Erythroblast (primary cell): Measurements from ENCODE around the gene FAM185A.
"Not testable (repeated sequence)": the region's sequence is repeated elsewhere in the genome, so short reads cannot be mapped to it uniquely, and the experiment has no call there.

Experiments used
- DNase-seq, 2 experiments: peaks; one replicate each; lab custom pipeline; 2025; lab: John Stamatoyannopoulos, UW
- POLR2A ChIP-seq: IDR thresholded peaks from 2 replicates; pipeline ENCODE4 v1.6.1; 2011; ENCODE audit warnings: mild to moderate bottlenecking, low read length

FAM185A gene

DNA sequence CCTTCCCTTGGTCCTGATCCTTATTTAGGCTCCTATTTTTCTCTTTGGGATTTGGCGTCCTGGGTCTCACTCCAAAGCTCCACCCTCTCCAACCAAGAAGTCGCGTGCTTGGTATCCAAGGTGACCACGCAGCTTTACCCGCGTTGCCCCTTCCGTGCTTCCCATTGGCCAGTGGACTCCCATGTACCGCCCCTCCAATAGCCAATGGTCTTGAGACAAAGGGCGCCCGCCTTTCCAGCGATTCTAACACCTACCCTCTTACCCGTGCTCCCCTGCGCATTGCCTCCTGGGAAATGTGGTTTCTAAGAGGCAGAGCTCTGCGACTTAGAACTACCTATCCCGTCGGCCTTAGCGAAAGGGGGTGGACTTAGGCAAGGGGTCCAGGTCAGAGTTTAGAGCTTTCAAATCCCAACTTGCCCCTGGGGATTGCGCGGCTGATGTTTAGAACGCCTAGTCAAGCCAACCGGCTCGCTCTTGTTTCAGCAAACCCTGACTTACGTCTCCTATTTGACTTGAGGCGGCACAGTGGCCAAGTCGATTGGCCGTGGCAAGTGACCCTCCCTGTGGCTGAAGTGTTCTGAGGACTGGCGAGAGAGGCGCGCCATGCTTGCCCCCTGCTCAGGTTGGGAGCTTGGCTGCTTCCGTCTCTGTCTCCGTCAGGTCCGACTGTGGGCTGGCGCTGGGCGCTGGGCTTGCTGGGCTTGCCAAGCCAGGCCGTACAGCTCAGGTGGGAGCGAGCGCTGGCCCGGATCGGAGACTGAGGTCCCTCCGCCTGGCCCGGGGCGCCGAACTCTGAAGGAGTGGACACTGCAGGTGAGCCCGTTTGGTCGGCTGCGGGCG lies at the start of gene FAM185A:
Gene FAM185A (plus strand): TSS at position 395 of the 840 bp plus-strand sequence. CDS start 209 bp downstream, at position 604.
- TF ChIP-seq POLR2A: peak; percentile 60
- peak; percentile 99 for DNase-seq

DNA sequence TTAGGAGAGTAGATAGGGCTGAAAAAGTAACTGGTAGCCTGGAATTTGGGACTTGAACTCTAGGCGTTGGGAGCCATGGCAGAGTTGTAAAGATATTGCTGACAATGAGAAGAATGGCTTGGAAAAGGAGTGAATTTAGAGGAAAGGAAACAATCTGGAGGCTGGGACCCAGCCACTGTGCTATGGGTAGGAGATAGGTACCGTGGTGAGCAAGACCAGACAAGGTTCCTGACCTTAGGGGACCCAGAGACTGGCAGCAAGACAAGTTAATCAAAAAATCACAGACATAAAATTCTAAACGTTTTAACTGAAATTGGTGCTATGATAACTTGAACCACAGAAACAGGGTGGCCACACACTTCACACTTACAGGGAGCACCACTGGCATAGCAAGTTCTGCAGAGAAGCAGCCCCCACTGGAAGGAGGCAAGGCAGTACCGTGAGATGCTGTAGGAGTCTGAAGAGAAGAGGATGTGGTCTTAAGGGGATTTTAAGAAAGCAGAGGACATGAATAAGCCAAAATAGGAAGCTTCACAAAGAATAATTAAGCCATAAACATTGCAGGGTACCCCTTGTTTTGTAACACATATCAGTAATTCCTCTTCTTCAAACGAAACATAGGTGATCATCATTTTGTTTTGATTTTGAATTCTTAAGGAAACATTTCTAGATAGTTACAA lies 35.6 kb upstream of the FAM185A start:
- DNase-seq: not testable (repeated sequence)

DNA sequence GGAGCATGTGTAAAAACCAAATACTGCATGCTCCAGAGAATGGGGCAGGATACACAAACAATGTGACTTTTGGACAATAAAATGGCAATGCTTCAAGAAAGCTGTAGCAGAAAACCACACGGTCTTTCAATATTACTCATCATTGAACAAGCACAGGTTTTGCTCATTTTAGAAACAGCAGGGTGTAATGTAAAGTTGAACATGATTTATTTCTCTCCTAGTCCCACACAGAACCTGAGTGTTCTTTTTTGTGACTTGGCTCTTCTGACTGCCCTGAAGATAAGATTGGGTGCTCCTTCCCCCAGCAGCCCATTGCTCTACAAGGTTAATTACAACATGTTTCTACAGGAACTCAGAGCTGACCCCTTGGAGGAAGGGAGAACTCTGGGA lies 35.1 kb upstream of the FAM185A start:
- DNase-seq: not testable (repeated sequence)

DNA sequence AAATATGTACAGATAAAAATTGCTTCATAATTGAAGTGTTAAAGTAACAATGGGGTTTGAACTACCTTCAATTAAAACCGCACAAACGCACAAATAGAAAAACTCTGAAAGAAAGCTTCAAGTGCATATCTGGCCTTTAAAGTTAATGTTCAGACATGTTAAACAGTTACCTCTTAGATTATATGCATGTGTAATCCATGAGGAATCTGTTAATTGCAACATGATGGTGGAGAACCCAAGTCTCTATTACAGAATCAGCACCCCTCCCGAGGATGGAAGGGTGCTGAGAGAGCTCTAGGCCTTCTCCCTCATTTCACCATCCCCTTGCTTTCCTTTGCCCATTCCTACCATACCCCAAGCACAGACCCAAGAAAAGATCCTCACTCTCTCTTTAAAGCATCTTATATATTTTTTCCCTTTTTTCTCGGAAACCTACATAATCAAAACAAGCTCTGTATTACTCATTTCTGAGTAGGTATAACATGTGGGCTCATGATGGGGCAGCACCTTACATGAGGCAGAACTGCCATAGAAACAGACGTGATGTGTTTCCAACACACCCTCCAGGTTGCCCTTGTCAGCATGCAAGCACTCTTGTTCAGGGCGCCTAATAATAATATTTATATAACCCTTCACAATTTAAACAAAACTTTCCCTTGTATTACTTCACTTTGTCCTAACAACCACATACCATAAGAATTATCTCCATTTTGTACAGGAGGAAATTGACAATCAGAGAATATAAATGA lies 33.9 kb upstream of the FAM185A start:
- not testable (repeated sequence) for DNase-seq

DNA sequence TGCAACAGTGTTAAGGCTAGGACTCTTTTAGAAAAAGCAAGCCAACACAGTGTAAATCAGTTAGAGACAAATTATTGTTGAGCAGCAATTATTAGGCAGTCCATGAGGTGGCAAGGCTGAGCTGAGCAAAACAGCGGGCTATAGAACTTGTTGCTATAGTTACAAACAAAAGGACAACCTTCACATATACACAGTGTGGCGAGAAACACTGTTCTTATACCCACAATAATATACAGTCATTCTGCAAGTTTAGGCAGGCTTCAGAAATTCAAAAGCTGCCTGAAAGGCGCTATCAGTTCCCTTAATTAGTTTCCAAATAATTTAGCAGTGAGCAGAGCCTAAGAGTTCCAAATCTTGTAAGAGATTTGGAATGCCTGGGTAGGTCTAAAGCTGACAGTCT lies 33.1 kb upstream of the FAM185A start:
- not testable (repeated sequence) for DNase-seq

DNA sequence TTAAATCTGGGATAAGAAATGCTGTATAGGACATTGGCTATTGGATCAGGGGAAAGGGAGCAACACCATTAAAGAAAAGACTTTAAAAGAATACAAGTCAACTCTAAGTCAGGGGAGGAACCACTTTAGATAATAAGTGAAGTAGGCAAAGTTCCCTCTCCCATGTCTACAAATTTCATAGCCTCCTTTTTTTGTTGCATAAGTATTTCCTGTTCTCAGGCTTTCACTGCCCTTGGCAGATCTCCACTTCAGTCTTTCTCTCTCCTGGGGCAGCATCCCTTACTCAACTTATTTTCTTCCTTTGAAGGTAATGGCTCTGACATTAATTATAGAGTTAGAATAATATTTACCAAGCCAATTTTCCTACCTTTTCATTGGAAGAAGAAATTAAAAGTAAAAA lies 30.3 kb upstream of the FAM185A start:
- not testable (repeated sequence) for DNase-seq

DNA sequence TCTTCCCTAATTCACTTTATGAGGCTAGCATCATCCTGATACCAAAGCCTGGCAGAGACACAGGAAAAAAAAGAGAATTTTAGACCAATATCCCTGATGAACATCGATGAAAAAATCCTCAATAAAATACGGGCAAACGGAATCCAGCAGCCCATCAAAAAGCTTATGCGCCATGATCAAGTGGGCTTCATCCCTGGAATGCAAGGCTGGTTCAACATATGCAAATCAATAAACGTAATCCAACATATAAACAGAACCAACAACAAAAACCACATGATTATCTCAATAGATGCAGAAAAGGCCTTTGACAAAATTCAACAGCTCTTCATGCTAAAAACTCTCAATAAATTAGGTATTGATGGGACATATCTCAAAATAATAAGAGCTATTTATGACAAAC lies 22.6 kb upstream of the FAM185A start:
- not testable (repeated sequence) for DNase-seq

DNA sequence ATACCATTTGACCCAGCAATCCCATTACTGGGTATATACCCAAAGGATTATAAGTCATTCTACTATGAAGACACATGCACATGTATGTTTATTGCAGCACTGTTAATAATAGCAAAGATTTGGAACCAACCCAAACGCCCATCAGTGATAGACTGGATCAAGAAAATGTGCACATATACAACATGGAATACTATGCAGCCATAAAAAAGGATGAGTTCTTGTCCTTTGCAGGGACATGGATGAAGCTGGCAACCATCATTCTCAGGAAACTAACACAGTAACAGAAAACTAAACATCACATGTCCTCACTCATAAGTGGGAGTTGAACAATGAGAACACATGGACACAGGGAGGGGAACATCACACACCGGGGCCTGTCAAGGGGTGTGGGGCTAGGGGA lies 19.1 kb upstream of the FAM185A start:
- DNase-seq: not testable (repeated sequence)

DNA sequence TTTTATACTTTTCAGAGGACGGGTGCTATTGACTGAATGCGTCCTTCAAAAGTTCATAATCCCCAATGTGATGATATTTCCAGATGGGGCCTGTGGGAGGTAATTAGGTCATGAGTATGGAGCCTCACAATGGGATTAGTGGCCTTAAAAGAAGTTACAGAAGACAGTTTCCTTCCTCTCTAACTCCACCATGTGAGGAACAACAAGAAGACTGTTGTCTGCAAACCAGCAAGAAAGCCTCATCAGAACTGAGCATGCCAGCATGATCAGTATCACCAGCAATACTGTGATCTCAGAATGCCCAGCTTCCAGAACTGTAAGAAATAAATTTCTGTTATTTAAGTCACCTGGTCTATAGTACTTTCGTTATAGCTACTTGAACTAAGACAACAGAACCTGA lies 18.4 kb upstream of the FAM185A start:
- not testable (repeated sequence) for DNase-seq

DNA sequence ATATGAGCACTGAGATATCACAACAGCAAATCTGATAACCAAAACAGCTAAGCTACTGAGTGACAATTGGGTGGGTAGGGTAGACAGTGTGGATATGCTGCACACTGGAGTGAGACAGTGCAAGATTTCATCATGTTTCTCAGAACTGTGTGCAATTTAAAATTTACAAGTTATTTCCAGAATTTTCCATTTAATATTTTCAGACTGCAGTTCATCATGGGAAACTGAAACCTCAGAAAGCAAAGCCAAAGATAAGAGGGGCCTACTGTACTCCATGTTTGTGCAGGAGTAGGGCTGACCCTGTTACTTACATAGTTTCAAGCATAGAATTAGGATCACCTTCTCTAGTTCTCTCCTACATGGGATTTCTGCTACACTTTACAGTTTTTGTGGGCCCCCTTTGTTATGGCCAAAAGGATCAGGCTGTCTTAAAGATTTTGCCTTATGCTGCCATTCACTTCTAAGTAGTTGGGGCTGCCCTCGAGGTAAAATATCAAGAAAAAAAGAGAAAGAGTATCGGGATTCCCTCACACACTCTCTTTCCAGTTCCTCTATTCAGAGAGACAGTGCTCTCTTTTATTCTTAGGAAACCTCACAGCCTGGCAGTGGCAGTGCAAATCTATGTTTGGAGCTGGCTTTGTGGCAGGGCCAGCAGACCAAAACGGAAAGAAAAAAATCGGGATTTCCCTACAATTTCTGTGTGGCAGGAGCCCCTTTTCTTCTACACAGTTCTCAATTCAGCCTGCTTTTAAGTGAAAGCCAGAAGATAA lies 6.6 kb upstream of the FAM185A start:
- DNase-seq: peak in 1 of 2 experiments; percentile 3

DNA sequence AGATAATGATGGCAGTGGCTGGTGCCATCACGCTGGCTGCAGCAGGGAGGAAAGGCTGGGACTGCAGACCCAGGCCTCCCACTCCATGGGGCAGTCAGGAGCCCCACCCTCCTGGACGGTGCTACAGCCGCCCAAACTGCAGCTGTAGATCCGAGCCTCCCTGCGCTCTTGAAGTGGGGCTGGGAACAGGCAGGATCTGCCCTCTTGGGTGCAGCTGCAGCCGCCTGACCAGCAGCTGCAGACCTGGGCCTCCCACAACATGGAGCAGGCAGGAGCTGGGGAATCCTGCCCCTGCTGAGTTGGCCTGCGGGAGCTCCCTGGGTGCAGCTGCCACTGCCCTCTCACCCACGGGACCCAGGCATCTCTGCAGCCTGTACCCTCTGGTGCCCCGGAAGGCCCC lies 4.9 kb upstream of the FAM185A start:
- DNase-seq: not testable (repeated sequence)

DNA sequence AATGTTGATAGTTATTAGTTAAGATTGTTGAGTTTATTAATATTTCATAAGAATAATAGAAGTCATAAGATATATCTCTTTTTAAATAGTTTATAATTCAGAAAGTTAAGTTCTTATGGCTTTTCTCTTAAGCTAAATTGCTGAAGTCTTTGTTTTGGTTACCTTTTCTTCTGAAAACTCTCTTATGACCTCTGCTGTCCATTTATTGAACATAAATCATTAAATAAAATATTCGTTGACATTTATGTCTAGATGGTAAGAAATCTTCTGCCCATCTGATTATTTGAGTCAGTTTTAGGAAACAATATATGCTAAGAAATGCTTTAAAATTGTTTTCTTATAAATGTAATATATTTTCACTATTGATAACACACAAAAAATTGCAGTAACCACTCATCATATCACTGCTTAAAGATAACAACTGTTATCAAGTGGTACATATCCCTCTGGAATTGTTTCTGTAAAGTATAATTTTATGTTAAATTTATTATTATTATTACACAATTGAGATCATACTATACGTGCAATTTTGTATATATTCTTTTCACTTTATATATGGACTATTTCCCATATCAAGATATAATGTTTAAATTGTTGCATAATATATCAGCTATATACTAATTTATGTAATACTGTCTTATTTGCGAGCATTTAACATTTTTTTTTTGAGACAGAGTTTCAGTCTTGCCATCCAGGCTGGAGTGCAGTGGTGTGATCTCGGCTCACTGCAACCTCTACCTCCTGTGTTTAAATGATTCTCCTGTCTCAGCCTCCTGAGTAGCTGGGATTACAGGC lies 3.1 kb upstream of the FAM185A start:
- peak in 1 of 2 experiments; percentile 15 for DNase-seq

DNA sequence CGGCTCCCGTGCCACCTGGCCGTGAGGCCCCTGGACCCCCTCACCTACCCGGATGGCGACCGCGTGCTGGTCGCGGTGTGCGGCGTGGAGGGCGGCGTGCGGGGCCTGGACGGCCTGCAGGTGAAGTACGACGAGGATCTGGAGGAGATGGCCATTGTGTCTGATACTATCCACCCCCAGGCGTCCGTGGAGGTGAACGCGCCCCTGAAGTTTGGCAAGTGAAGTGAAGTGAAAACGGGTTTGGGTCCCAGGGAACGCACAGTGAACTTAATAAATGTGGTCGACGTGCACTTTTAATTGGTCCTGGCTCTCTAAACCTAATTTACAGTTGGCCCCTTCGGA lies 617 bp downstream of the FAM185A start:
- DNase-seq: not testable (repeated sequence)

DNA sequence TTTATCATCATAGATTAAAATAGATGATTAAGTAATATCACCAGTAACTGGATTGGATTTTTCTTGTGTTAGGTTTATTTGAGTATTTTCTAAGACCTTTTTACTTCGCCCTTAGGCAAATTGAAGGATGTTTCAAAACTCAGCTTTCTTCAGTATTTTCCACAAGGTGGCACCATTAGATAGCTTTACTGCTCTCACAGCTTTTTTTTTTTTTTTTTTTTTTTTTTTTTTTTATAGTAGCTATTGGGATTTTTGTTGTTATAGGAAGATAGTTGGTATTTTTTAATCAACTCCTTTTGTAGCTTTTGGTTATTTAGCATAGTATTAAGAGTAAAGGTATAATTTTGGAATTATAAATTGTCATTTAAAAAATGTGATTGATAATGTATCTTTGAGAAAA lies 9.4 kb downstream of the FAM185A start:
- peak; percentile 24 to 47 for DNase-seq

DNA sequence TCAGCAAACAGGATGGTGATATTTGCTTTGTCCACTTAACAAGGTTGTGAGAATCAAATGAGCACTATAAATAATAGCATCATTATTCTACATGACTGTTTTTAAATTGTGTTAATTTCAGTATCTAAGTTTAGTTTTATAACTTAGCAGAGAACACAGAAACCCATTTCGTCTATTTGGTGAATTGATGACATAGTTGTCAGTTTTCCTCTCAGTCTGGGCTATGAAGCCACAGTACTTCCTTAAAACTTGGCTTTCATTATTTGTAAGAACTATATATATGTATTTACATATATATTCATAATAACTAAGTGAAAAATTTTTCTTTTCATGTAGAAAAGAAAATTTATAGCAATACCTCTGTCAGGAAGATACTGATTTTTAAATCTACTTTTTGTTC lies 11.1 kb downstream of the FAM185A start:
- not testable (repeated sequence) for DNase-seq

DNA sequence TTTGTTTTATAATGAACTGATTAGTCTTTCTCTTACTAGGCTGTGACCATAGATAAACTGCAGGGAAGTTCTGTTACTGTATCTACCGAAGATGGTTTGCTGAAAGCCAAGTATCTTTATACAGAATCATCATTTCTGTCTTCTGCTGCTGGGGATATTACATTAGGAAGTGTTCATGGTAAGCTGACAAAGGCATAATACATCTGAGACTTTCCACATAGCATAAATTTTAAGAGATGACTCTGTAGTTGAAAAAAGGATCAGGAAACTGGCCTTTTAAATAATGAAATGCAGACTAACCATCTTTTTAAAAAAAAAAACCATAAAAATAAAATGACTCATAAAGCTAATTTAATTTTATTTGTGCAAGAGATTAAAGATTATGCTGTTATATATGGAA lies 12.4 kb downstream of the FAM185A start:
- not testable (repeated sequence) for DNase-seq

DNA sequence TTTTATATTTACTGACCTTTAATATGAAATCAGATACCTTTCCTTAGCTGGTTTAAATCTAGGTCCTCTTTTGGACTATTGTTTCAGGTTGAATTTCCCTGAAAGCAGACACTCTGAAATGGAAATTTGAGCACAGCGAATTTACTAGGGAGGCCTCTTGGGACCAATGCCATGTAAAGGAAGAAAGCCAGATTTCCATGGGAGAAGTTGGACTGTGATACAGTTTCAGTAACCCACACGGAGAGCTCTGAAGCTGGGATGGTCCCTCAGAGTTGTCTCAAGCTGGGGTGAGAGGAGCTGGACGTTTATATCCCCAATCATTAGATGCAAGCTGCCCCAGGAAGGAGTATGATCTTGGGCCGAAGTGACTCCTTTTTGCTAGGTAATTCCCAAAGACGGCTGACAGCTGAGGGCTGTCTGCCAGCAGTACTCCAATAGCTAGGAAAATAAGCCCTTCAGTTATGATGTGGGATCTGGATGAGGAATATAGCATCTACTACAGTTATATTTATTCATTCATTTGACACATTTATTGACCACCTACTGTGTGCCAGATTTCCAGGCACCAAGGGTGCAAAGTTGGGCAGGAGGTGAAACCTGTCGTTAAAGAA lies 14.6 kb downstream of the FAM185A start:
- not testable (repeated sequence) for DNase-seq

DNA sequence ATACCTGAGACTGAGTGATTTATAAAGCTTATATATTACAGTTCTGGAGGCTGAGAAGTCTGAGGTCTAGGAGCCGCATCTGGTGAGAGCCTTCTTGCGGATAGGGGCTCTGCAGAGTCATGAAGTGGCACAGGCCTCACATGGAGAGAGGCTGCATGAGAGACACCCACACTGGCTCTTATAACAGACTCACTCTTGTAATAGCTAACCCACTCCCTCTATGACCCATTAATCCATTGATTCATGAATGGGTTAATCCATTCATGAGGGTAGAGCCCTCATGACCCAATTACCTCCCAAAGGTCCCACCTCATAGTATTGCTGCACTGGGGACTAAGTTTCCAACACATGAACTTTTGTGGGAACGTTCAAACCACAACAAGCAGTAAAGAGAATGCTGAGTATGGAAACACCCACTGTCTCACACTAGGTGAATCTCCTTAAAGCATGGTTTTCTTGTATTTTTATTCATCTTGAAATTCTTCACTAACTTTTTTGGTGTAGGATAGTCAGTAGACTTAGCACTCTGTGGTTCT lies 20.9 kb downstream of the FAM185A start:
- DNase-seq: not testable (repeated sequence)

DNA sequence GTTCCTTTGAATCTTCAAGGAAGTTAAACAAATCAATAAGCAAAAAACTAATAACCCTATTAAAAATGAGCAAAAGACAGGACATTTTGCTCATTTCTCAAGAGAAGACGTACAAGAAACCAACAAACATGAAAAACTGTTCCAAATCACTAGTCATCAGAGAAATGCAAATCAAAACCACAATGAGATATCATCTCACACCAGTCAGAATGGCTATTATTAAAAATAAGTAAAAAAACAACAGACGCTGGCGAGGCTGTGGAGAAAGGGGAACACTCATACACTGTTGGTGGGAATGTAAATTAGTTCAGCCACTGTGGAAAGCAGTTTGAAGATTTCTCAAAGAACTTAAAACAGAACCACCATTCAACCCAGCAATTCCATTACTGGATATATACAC lies 21.7 kb downstream of the FAM185A start:
- DNase-seq: not testable (repeated sequence)

DNA sequence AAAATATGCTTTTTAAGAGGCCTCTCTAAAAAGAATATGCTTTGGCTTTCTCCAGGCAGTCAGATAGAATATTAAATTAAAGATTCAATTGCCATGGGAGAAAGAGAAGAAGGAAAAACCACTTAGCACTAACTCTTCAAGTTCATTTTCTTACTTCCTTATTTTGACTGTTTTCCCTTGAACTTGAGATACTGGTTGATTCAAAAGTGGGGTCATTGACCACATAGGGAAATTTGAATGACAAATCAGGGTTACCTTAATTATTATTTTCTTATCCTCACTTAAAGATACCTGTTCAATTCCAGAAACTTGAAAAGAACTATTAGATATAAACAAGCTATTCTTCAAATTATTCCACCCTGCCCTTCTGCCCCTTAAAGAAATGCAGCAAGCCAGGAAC lies 27.4 kb downstream of the FAM185A start:
- not testable (repeated sequence) for DNase-seq
